G401.6 (cell line): ENCODE results near the gene TUBB4A.

ENCODE experiments used
- FAIRE-seq: peaks from 2 replicates; lab custom pipeline; 2012; peaks lifted over from hg19 to GRCh38; lab: Jason Lieb, UNC

Gene TUBB4A

GRCh38 chr19:6465663-6466062 is 36.4 kb downstream of the TUBB4A start:
- no peak for FAIRE-seq

- no peak for FAIRE-seq
These were observed 37.1 kb downstream of the TUBB4A start for GRCh38 chr19:6465006-6465405.

GRCh38 chr19:6464070-6464873 is 37.8 kb downstream of the TUBB4A start, which contains the start of gene CRB3:
TSS of gene CRB3 (plus strand) at chr19:6464271. CDS start at chr19:6464702, 431 bp downstream.
- no peak for FAIRE-seq

- FAIRE-seq = peak; percentile 98
These were observed 41.8 kb downstream of the TUBB4A start for GRCh38 chr19:6460099-6460884.

GRCh38 chr19:6459262-6460098 is 42.6 kb downstream of the TUBB4A start, which contains the start of gene SLC25A23:
TSS of gene SLC25A23 (minus strand) at chr19:6459792. CDS start at chr19:6459628, 164 bp downstream.
- FAIRE-seq = no peak

- no peak for FAIRE-seq
These were observed 43.3 kb downstream of the TUBB4A start for GRCh38 chr19:6458695-6459261.

GRCh38 chr19:6457958-6458694 is 44.0 kb downstream of the TUBB4A start:
- FAIRE-seq = no peak

GRCh38 chr19:6455924-6456323 is 46.2 kb downstream of the TUBB4A start:
- FAIRE-seq = no peak

- FAIRE-seq = no peak
These were observed 48.1 kb downstream of the TUBB4A start for GRCh38 chr19:6453951-6454565.

GRCh38 chr19:6452899-6453298 is 49.2 kb downstream of the TUBB4A start:
- FAIRE-seq = no peak

GRCh38 chr19:6452223-6452614 is 49.9 kb downstream of the TUBB4A start:
- no peak for FAIRE-seq

- no peak for FAIRE-seq
These were observed 50.4 kb downstream of the TUBB4A start for GRCh38 chr19:6451583-6452222.

GRCh38 chr19:6450166-6450565 is 51.9 kb downstream of the TUBB4A start:
- no peak for FAIRE-seq

- FAIRE-seq = no peak
These were observed 54.1 kb downstream of the TUBB4A start for GRCh38 chr19:6448045-6448444.

- no peak for FAIRE-seq
These were observed 55.7 kb downstream of the TUBB4A start for GRCh38 chr19:6446452-6446851.
